Karpas-422 (cell line): Measurements from ENCODE around the gene SERAC1. TPM values are rescaled to one million over a fixed set of nuclear protein-coding genes. Genes with fewer than 3 reads are reported as not detected.

ENCODE experiments used
- DNase-seq: peaks from one replicate; pipeline ENCODE4 v3.0.0-alpha.2; 2015
- H2AFZ ChIP-seq: fragments of 200-600 bp; sonication (generic); 2 replicates; pipeline ENCODE4 v1.6.1; 2014; ENCODE audit warnings: antibody characterized with exemption, low read length, mixed read lengths
- H3K27ac ChIP-seq: fragments of 200-600 bp; sonication (generic); 2 replicates; pipeline ENCODE4 v1.5.1; 2014; ENCODE audit warnings: mild to moderate bottlenecking, low read length, moderate library complexity
- H3K27me3 ChIP-seq: fragments of 200-600 bp; sonication (generic); 2 replicates; pipeline ENCODE4 v1.6.1; 2014; ENCODE audit warnings: low read length, mixed read lengths
- H3K36me3 ChIP-seq: fragments of 200-600 bp; sonication (generic); 2 replicates; pipeline ENCODE4 v1.6.1; 2014; ENCODE audit warnings: low read length, mixed read lengths; ENCODE audit not compliant: insufficient read depth
- H3K4me1 ChIP-seq: fragments of 200-600 bp; sonication (generic); 2 replicates; pipeline ENCODE4 v1.6.1; 2014; ENCODE audit warnings: mild to moderate bottlenecking, low read length, mixed read lengths
- H3K4me2 ChIP-seq: fragments of 200-600 bp; sonication (generic); 2 replicates; pipeline ENCODE4 v1.6.1; 2014; ENCODE audit warnings: low read length, low read depth, mild to moderate bottlenecking; ENCODE audit not compliant: poor library complexity, severe bottlenecking
- H3K4me3 ChIP-seq: fragments of 200-600 bp; sonication (generic); 2 replicates; pipeline ENCODE4 v1.5.1; 2014; ENCODE audit warnings: mild to moderate bottlenecking, antibody characterized with exemption, low read length, mixed read lengths
- H3K79me2 ChIP-seq: fragments of 200-600 bp; sonication (generic); 2 replicates; pipeline ENCODE4 v1.6.1; 2014; ENCODE audit warnings: mild to moderate bottlenecking, low read length, mixed read lengths
- H3K9ac ChIP-seq: fragments of 200-600 bp; sonication (generic); 2 replicates; pipeline ENCODE4 v1.6.0; 2014; ENCODE audit warnings: low read length
- H3K9me2 ChIP-seq: fragments of 200-600 bp; sonication (generic), shearing (Covaris generic); replicated peaks from 2 replicates; pipeline ENCODE4 v1.6.0; 2014; ENCODE audit warnings: mild to moderate bottlenecking, low read length, moderate library complexity; ENCODE audit not compliant: insufficient read depth
- H3K9me3 ChIP-seq: fragments of 300-700, 200-600 bp; sonication (generic); 2 replicates; pipeline ENCODE4 v1.6.1; 2014; ENCODE audit warnings: low read length, mixed read lengths
- H4K20me1 ChIP-seq: fragments of 200-600 bp; sonication (generic); 2 replicates; pipeline ENCODE4 v1.6.1; 2014; ENCODE audit warnings: mild to moderate bottlenecking, antibody characterized with exemption, low read length, low read depth; ENCODE audit not compliant: insufficient read depth
- total RNA-seq: library from RNA; depleted of rRNA; stranded (reverse); fragments of >200 nt; shearing (Covaris generic); gene quantifications from 2 replicates; pipeline ENCODE4 v1.2.3, GENCODE V29; 2014; ENCODE audit warnings: low replicate concordance

The SERAC1 gene
- total RNA-seq, 1 experiment from 2014 or later = 3.6 TPM

DNA sequence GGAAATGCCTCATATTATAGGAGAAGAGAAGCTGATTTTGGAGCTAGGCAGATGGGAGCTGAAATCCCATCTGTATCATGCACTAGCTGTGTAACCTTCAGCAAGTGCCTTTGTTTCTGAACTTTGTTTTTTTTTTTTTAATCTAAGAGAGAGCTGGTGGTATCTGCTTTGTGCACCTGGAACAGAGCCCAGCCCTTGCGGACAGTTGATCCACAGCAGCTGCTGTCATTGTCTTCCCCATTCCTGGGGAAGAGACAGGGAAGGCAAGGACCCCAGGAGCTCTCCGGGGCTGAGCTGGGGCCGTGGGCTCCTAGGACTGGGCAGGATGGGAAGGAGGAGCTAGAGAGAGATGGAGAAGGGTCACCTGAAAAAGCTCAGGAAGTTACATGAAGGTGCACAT lies 94.3 kb downstream of the SERAC1 start:
- H3K36me3 ChIP-seq = no peaks in the 10 kb centered on the region
- DNase-seq = no peak
- H4K20me1 ChIP-seq = no peaks in the 10 kb centered on the region
- no peak overlapping the region for H3K4me2 ChIP-seq
- no peak overlapping the region for H3K4me3 ChIP-seq
- H2AFZ ChIP-seq = no peak overlapping the region
- no peak overlapping the region for H3K9ac ChIP-seq
- H3K9me2 ChIP-seq = no peaks in the 10 kb centered on the region
- H3K9me3 ChIP-seq = no peaks in the 10 kb centered on the region
- no peak overlapping the region for H3K27ac ChIP-seq
- no peaks in the 10 kb centered on the region for H3K79me2 ChIP-seq
- H3K27me3 ChIP-seq = no peaks in the 10 kb centered on the region
- no peaks in the 10 kb centered on the region for H3K4me1 ChIP-seq

DNA sequence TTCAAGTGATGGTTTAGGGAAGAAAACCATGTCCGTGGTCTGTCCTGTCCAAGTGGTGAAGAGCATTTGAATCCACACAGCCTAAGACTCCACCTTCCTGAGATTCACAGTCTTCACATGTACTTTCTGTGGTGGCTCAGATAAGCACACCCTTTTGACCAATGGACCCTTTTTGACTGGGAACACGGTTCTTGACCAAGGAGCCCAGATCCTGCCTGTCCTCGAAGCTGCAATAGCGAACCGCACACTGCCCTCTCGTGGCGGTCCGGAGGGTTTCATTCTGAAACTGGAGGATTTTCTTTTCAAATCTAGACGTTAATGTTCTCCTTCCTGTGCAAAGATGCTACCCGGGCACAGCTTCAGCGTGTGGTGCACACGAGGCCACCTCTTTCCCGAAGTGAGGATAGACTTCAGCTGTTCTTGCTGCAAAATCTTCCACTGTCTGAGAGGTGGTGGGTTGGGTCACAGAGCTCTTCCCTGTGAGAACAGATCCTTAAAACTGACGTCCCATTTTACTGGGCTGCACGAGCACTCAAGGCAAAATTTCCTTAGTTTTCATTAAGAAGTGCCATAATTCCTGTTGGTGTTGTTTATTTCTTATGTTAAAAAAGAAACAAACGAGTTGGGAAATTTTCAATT lies 95.9 kb downstream of the SERAC1 start:
- Histone ChIP-seq H3K4me2 (no peak overlapping the region), H3K9me2 (no peaks in the 10 kb centered on the region), H4K20me1 (no peaks in the 10 kb centered on the region), H3K27ac (no peak overlapping the region), H3K27me3 (no peaks in the 10 kb centered on the region), H3K4me1 (no peaks in the 10 kb centered on the region), H3K9ac (no peak overlapping the region), H3K36me3 (no peaks in the 10 kb centered on the region), H3K4me3 (no peak overlapping the region), H3K79me2 (no peaks in the 10 kb centered on the region), H3K9me3 (no peaks in the 10 kb centered on the region), H2AFZ (no peak overlapping the region)
- peak; percentile 80 for DNase-seq

DNA sequence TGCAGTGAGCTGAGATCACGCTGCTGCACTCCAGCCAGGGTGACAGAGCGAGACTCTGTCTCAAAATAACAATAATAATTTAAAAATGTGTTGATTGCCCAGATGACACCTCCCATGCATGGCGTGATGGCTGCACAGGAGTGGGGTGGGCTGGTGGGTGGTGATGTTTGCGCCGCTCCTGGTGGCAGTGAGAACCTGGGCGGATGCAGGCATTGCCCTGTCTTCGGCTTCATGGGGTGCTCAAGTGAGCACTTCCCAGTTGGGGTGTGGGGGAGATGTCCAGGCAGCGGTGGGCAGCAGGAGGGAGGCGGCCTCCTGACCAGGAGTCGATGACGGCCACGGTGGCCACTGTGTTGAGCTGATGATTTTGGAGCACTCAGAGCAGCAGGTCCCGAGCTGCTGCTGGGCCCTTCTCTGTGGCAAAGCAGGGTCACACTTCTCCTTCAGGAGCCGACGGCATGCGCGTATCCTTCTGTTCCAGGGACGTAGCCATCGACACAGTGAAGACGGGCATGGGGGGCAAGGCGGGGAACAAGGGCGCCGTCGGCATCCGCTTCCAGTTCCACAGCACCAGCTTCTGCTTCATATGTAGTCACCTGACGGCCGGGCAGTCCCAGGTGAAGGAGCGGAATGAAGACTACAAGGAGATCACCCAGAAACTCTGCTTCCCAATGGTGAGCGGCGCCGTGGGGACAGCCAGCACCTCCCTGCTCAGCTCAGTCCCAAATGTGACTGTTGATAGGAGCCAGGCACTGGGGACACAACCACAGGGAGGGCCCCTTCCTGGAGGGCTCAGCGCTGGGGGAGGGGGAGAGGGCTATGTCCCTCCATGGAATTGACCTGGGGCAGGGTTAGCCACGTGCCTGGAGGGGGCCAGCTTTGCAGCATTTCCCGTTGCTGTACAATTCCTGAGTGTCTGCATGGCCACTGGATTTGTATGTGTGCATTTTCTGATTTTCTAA lies 96.7 kb downstream of the SERAC1 start:
- no peaks in the 10 kb centered on the region for H3K79me2 ChIP-seq
- H3K27me3 ChIP-seq = no peaks in the 10 kb centered on the region
- no peaks in the 10 kb centered on the region for H4K20me1 ChIP-seq
- H3K9me3 ChIP-seq = no peaks in the 10 kb centered on the region
- no peak overlapping the region for H3K9ac ChIP-seq
- H3K9me2 ChIP-seq = no peaks in the 10 kb centered on the region
- no peak overlapping the region for H3K4me2 ChIP-seq
- no peak overlapping the region for H3K27ac ChIP-seq
- H3K4me3 ChIP-seq = no peak overlapping the region
- no peak overlapping the region for H2AFZ ChIP-seq
- DNase-seq = no peak
- H3K36me3 ChIP-seq = no peaks in the 10 kb centered on the region
- no peaks in the 10 kb centered on the region for H3K4me1 ChIP-seq

DNA sequence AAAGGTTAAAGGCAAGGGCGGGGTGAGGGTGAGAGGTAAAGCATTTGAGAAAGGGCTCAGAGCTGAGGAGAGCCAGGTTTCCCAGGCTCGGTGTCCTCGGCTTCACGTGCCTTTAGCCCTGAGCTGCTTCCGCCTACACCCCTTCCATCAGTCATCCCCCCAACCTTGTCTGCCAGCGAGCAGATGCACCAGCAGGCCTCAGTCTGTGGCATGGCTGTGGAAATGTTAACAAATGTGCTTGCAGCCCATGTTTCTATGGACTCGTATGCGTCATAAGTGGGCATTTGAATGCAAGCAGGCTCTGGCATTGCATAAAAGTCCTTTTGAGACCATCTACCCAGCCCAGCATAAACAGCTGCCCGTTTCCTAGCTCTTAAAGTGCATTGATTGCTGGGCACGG lies 97.5 kb downstream of the SERAC1 start:
- no peaks in the 10 kb centered on the region for H3K79me2 ChIP-seq
- H3K36me3 ChIP-seq = no peaks in the 10 kb centered on the region
- H3K9me2 ChIP-seq = no peaks in the 10 kb centered on the region
- no peaks in the 10 kb centered on the region for H4K20me1 ChIP-seq
- H3K9ac ChIP-seq = no peak overlapping the region
- no peak overlapping the region for H3K4me3 ChIP-seq
- H3K4me1 ChIP-seq = no peaks in the 10 kb centered on the region
- H3K27me3 ChIP-seq = no peaks in the 10 kb centered on the region
- DNase-seq = no peak
- no peak overlapping the region for H2AFZ ChIP-seq
- H3K9me3 ChIP-seq = no peaks in the 10 kb centered on the region
- H3K27ac ChIP-seq = no peak overlapping the region
- no peak overlapping the region for H3K4me2 ChIP-seq

- H3K4me2 ChIP-seq = no peak overlapping the region
- H4K20me1 ChIP-seq = no peaks in the 10 kb centered on the region
Measured at GRCh38 chr6:158069800-158070195, 98.3 kb downstream of the SERAC1 start.

GRCh38 chr6:158068893-158069799 lies 98.9 kb downstream of the SERAC1 start:
- no peak overlapping the region for H3K9ac ChIP-seq
- H3K4me3 ChIP-seq = no peak overlapping the region
- H3K9me3 ChIP-seq = no peaks in the 10 kb centered on the region
- DNase-seq = no peak
- H3K9me2 ChIP-seq = no peaks in the 10 kb centered on the region
- no peaks in the 10 kb centered on the region for H3K79me2 ChIP-seq
- no peak overlapping the region for H3K27ac ChIP-seq
- no peak overlapping the region for H2AFZ ChIP-seq
- H3K4me2 ChIP-seq = no peak overlapping the region
- no peaks in the 10 kb centered on the region for H3K27me3 ChIP-seq
- H3K4me1 ChIP-seq = no peaks in the 10 kb centered on the region
- H3K36me3 ChIP-seq = no peaks in the 10 kb centered on the region
- no peaks in the 10 kb centered on the region for H4K20me1 ChIP-seq

More at GRCh38 chr6:158069800-158070195, 98.3 kb downstream of the SERAC1 start:
- Histone ChIP-seq H3K9me3 (no peaks in the 10 kb centered on the region), H3K36me3 (no peaks in the 10 kb centered on the region), H3K4me3 (no peak overlapping the region), H3K9me2 (no peaks in the 10 kb centered on the region), H3K27ac (no peak overlapping the region), H3K9ac (no peak overlapping the region), H3K79me2 (no peaks in the 10 kb centered on the region), H3K27me3 (no peaks in the 10 kb centered on the region), H3K4me1 (no peaks in the 10 kb centered on the region), H2AFZ (no peak overlapping the region)
- DNase-seq = no peak

- Histone ChIP-seq H3K9ac (no peak overlapping the region), H3K27ac (no peak overlapping the region), H3K4me1 (no peaks in the 10 kb centered on the region), H4K20me1 (no peaks in the 10 kb centered on the region), H3K36me3 (no peaks in the 10 kb centered on the region), H3K4me3 (no peak overlapping the region), H3K4me2 (no peak overlapping the region), H2AFZ (no peak overlapping the region), H3K27me3 (no peaks in the 10 kb centered on the region), H3K9me2 (no peaks in the 10 kb centered on the region), H3K9me3 (no peaks in the 10 kb centered on the region), H3K79me2 (no peaks in the 10 kb centered on the region)
- no peak for DNase-seq
Measured at GRCh38 chr6:158068156-158068892, 99.7 kb downstream of the SERAC1 start.
